Posterior vena cava (tissue), 2 donors: ENCODE data around the gene OR10H5. TPM values are rescaled to one million over a fixed set of nuclear protein-coding genes. Genes with fewer than 3 reads are reported as not detected.
A peak's percentile ranks its signal among the peaks of the same experiment; 100 is the strongest.
"Not testable (repeated sequence)": the region's sequence is repeated elsewhere in the genome, so short reads cannot be mapped to it uniquely, and the experiment has no call there.

ENCODE experiments used
- DNase-seq: peaks from one replicate; pipeline ENCODE4 v3.0.0-alpha.2; 2020; ENCODE audit warnings: low spot score
- intact Hi-C, 2 donors: fragments of 100-400 bp; cut with DNase I; formaldehyde crosslinking; loops; one replicate each; pipeline versions ENCODE4 v1.14.1 to v1.14.2; 2022 to 2023
- long read RNA-seq, 2 donors: library from polyadenylated mRNA; unstranded; transcript quantifications; one replicate each; pipeline ENCODE4 v2.0.0, GENCODE V29; 2020 to 2021
- total RNA-seq, 2 donors: library from RNA; stranded (reverse); fragmentation: NEBNext Ultra II Directional; extraction: Animal tissue kit (Norgen Biotek cat#: 25700); gene quantifications; one replicate each; pipeline ENCODE4 v1.2.1, GENCODE V29; 2021
- donor health status: DM: yes; HTN: yes; CAD: no.
- donor health status: DM: yes; HTN: yes; CAD: no.

OR10H5 gene
- total RNA-seq, result not detected
- long read RNA-seq, donor 1, result 0 reads
- long read RNA-seq, donor 2, result 0 reads

GRCh38 chr19:15787611-15788155, at the start of gene OR10H5:
Gene OR10H5, plus strand, starts transcription at chr19:15787661. Its CDS starts 6,388 bp downstream, at chr19:15794049.
- no peak for DNase-seq
- intact Hi-C loops, result no loop called here

- intact Hi-C loops, result no loop called here
- no peak for DNase-seq
Observed at GRCh38 chr19:15737722-15738121, 49.7 kb upstream of the OR10H5 start, which contains the start of gene OR10H3. Gene OR10H3, plus strand, starts transcription at chr19:15737985. Its CDS starts 3,408 bp downstream, at chr19:15741393.

GRCh38 chr19:15740785-15741184, 46.7 kb upstream of the OR10H5 start:
- DNase-seq, result no peak
- intact Hi-C loops, result no loop called here

- intact Hi-C loops, result no loop called here
- DNase-seq, result no peak
Observed at GRCh38 chr19:15748239-15748638, 39.2 kb upstream of the OR10H5 start.

- intact Hi-C loops, result loop anchor here in 1 of 2 donors (5.0 kb wide), 1 partner anchor 1246 kb away; no protein-coding TSS in a partner anchor
Observed at GRCh38 chr19:15758379-15758778, 29.1 kb upstream of the OR10H5 start.

GRCh38 chr19:15759962-15760565, 27.4 kb upstream of the OR10H5 start:
- intact Hi-C loops, result loop anchor here in 1 of 2 donors (5.0 kb wide), 1 partner anchor 1248 kb away; no protein-coding TSS in a partner anchor
- no peak for DNase-seq

More at GRCh38 chr19:15758379-15758778, 29.1 kb upstream of the OR10H5 start:
- no peak for DNase-seq

GRCh38 chr19:15769586-15769985, 17.9 kb upstream of the OR10H5 start:
- DNase-seq, result no peak
- intact Hi-C loops, result no loop called here

- intact Hi-C loops, DNase-seq: not testable (repeated sequence)
Observed at GRCh38 chr19:15774159-15774558, 13.3 kb upstream of the OR10H5 start.

- intact Hi-C loops, result no loop called here
- DNase-seq, result no peak
Observed at GRCh38 chr19:15775249-15775648, 12.2 kb upstream of the OR10H5 start.

- DNase-seq, result no peak
- intact Hi-C loops, result no loop called here
Observed at GRCh38 chr19:15776264-15776663, 11.2 kb upstream of the OR10H5 start.

GRCh38 chr19:15776991-15777970, 10.2 kb upstream of the OR10H5 start:
- intact Hi-C loops, result no loop called here
- no peak for DNase-seq

GRCh38 chr19:15779756-15780476, 7.5 kb upstream of the OR10H5 start:
- peak; percentile 88 for DNase-seq

GRCh38 chr19:15780610-15781418, 6.6 kb upstream of the OR10H5 start:
- intact Hi-C loops, result no loop called here
- no peak for DNase-seq

More at GRCh38 chr19:15779756-15780476, 7.5 kb upstream of the OR10H5 start:
- intact Hi-C loops, result no loop called here

GRCh38 chr19:15781661-15782060, 5.8 kb upstream of the OR10H5 start:
- intact Hi-C loops, result no loop called here
- DNase-seq, result no peak

- intact Hi-C loops, result no loop called here
- DNase-seq, result no peak
Observed at GRCh38 chr19:15782211-15782610, 5.2 kb upstream of the OR10H5 start.

GRCh38 chr19:15782896-15783295, 4.6 kb upstream of the OR10H5 start:
- not testable (repeated sequence) for DNase-seq

GRCh38 chr19:15788594-15789270, 1.3 kb downstream of the OR10H5 start:
- DNase-seq, result no peak
- intact Hi-C loops, result no loop called here

More at GRCh38 chr19:15782896-15783295, 4.6 kb upstream of the OR10H5 start:
- intact Hi-C loops, result not testable (repeated sequence)

GRCh38 chr19:15790096-15790495, 2.6 kb downstream of the OR10H5 start:
- intact Hi-C loops, result no loop called here
- DNase-seq, result no peak
